KOPT-K1 (cell line): ENCODE results near the gene BCORL1.
A peak's percentile ranks its signal among the peaks of the same experiment; 100 is the strongest.

ENCODE experiments used
- H3K27ac ChIP-seq: fragments of 200-600 bp; sonication (generic); 2 replicates; pipeline ENCODE4 v1.5.1; 2016; ENCODE audit warnings: antibody characterized with exemption, mild to moderate bottlenecking, low read depth, low read length; ENCODE audit not compliant: poor library complexity, severe bottlenecking
- H3K36me3 ChIP-seq: fragments of 200-600 bp; sonication (generic); 2 replicates; pipeline ENCODE4 v1.5.1; 2017; ENCODE audit warnings: antibody characterized with exemption, mild to moderate bottlenecking, low read length, moderate library complexity; ENCODE audit not compliant: insufficient read depth
- H3K9me3 ChIP-seq: fragments of 200-600 bp; sonication (generic); 2 replicates; pipeline ENCODE4 v1.5.1; 2017; ENCODE audit warnings: antibody characterized with exemption, low read length, mild to moderate bottlenecking; ENCODE audit not compliant: insufficient read depth, poor library complexity, severe bottlenecking

Gene BCORL1

GRCh38 chrX:130081421-130082045 lies 99.1 kb downstream of the BCORL1 start:
- Histone ChIP-seq H3K27ac (peak overlapping the region; percentile 88), H3K36me3 (no peaks in the 10 kb centered on the region; the same call in 1 of the 2 replicates), H3K9me3 (no peaks in the 10 kb centered on the region)

- H3K36me3 ChIP-seq, result no peaks in the 10 kb centered on the region; the same call in 1 of the 2 replicates
- H3K9me3 ChIP-seq, result no peaks in the 10 kb centered on the region
- peak overlapping the region; percentile 88 for H3K27ac ChIP-seq
Observed at GRCh38 chrX:130082244-130083106, 100.0 kb downstream of the BCORL1 start.

DNA sequence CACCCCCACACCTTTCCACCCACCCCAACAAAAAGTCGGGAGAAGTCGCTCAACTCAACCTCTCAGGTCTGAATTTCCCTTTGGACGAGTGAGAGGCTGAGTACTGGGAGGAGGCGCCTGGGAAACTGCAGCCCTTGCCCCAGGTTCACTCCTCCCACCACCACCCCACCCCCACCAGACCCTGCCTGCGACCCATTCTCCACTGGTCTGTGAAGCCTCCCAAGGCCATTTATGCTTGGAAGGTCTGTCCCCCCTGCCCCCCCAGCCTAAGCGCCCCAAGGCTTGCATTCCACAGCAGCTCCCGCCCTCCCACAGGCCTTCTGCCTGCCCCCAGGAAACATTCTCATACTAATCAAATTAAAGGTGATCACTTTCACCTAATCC lies 100.7 kb downstream of the BCORL1 start:
- Histone ChIP-seq H3K36me3 (no peaks in the 10 kb centered on the region), H3K9me3 (no peaks in the 10 kb centered on the region), H3K27ac (peak overlapping the region; percentile 88)

DNA sequence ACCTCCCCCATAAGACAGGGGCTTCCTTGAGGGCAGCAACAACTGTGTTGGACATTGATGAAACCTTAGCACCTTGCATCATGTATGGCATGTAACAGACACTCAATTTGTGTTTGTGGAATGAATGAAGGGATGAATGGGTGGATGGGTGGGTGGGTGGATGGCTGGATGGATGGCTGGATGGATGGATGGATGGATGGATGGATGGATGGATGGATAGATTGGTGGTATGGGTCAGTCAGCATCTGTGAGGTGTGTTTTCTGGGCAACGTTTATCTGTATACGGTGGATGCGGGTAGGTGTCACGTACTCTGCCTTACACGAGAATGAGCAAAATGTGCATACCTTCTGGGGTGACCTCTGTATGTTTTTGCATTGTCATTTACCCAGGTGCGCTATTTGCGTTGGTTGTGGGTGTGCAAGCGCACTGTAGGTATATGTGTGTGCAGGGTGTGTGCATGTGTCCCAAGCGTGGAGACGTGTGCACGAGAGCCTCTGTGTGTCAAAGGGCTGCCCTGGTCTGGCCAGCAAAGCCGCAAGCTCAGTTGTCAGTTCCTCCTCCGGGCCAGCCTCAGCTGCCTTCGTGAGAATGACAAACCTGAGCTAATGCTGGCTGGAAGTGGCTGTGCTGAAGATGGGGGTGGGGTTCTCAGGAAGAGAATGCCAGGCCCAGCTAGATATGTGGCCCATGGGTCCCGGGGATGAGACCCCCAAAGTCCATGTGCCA lies 101.4 kb downstream of the BCORL1 start:
- no peaks in the 10 kb centered on the region for H3K36me3 ChIP-seq
- H3K9me3 ChIP-seq, result no peaks in the 10 kb centered on the region
- H3K27ac ChIP-seq, result peak overlapping the region; percentile 88

DNA sequence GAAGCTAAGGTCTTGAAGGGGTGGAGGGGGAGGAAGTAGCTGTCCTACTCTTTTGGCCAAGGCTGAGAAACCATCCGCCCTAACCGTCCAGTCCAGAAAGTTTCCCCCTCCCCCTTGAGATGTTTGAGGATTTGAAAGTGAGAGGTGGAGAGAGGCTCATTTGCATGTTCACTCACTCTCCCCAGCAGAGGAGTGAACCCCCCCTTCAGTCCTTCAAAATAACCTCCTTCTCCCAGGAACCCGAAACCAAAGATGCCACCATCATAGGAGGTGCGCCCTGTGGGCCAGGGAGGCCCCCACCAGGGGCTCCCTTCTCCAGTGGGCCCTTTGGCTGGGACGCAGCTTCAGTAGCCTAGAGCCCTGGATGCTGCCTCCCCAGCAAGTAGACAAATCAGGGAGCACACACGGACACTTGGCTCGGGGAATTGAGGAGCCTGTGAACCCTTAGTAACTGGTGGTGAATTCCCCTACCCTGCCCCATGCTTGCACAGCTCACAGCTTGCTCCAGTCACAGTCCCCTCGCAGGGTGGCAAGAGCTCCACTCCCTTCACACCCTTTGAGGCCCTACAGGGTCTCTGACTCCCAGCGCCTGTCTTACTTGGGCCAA lies 102.3 kb downstream of the BCORL1 start:
- no peaks in the 10 kb centered on the region for H3K36me3 ChIP-seq
- peak overlapping the region; percentile 88 for H3K27ac ChIP-seq
- H3K9me3 ChIP-seq, result no peaks in the 10 kb centered on the region

DNA sequence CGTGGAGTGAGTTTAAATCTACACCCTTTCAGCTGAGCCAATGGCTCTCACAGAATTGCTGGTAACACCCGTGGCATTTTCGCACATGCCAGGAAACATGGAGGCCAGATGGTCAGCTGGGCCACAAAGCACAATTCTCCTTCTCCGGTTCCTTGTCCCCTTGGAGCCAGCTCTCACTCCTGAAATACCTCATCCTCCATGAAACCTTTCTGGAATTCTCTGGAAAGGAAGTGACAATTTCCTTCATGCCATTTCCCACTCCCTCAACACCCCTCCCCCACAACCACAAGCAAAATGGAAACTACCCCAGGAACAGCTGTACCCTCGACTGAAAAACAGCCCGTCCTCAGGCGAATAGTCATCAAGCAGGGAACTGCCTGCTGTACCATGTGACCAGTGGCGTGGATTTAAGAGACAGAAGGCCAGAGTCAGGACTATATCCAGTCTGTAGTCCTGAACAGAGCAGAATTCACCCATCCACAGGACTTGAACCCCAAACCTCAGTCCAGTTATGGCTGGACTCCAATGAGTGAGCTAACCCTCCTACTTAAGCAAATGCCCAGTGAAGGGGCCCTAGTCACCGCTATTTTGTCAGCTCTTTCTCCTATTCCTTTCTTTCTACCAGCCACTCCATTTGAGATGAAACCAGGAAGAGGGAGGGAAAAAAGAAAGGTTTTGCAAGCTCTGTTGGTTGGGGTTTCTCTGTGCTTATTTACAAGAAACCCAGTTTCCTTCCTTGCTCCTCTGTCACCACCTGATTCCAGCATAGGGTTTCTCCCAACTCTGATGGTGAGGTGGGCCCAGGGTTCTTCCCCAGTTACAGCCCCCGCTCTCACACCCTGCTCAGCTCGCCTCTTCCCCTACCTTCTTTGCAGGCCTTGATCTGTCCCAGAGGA lies 103.4 kb downstream of the BCORL1 start:
- Histone ChIP-seq H3K9me3 (no peaks in the 10 kb centered on the region), H3K27ac (peak overlapping the region; percentile 88), H3K36me3 (no peaks in the 10 kb centered on the region)

DNA sequence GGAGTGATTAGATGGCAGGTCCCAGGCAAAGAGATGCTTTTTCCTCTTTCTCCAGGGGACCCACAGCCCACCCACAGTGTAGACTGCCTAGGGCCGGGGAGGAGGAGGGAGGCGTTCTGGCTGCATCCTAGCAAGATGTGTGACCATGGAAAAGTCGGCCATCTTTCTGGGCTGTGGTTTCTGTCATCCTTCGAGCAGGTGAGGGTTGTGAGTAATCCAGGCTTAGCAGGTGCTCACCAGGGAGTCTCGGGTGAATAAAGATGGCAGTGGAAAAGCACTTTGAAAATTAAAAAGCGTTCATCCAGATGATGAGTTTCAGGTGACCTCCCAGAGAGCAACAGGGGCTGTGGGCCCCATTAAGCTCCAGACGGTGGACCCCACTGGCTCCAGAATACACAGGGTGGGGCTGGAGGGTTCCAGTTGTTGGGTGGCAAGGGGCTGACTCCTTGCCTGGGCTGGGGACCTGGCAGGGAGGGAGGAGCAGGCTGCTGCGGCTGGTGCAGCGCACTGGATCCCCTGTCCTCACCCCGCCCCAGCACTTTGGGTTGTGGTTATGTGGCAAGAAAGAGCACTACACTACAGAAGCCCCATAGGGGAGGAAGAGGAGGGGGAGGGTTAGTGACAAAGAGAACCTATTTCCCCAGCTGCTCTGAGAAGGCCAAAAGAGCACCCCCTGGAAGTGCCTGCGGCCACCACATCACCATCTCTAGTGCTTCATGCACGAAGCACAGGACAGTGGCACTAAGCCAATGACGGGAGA lies 104.2 kb downstream of the BCORL1 start:
- H3K27ac ChIP-seq, result peak overlapping the region; percentile 88

DNA sequence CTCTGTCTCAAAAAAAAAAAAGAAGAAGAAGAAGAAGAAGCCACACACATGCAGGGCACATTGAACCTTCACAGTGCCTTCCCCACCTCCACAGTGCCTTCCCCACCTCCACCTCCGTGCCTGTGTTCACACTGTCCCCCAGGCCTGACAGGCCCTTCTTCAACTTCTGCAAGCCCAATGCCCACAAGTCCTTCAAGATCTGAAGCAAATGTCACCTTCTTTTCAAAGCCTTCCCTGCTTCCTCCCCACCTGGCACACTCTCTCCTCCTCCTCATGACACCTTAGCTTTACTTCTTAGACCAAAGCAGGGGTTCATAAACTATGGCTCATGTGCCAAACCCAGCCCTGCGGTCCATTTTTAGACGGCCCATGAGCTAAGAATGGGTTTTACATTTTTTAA lies 107.9 kb downstream of the BCORL1 start:
- Histone ChIP-seq H3K36me3 (no peaks in the 10 kb centered on the region), H3K9me3 (no peaks in the 10 kb centered on the region), H3K27ac (peak overlapping the region; percentile 46)

More for the DNA sequence above, 104.2 kb downstream of the BCORL1 start:
- no peaks in the 10 kb centered on the region for H3K9me3 ChIP-seq
- H3K36me3 ChIP-seq, result no peaks in the 10 kb centered on the region

DNA sequence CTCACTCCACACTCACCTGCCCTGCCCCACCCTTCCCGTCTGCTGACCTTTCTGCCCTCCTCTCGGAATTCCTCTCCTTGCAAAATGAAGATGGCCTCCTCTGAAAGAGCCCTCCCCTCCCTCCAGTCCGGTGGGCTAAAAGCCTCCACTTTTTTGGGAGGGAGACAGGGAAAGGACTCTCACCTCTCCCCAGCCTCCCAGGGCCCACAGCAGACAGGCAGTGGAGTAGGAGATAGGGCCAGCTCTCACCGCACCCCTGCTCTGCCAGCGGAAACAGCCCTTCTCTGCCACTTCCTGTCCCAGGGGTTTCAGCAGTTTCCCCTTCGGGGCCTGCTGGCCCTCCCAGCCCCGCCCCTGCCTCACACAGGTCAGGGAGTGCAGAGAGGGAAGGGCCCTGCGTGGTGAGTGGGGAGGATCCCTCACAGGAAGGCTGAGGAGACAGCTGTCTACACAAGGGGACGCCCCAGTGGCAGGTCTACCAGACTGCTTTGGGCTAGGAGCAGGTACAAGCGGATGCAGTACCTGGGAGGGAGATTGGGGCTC lies 109.6 kb downstream of the BCORL1 start:
- Histone ChIP-seq H3K36me3 (no peaks in the 10 kb centered on the region), H3K9me3 (no peaks in the 10 kb centered on the region), H3K27ac (peak overlapping the region; percentile 98)

DNA sequence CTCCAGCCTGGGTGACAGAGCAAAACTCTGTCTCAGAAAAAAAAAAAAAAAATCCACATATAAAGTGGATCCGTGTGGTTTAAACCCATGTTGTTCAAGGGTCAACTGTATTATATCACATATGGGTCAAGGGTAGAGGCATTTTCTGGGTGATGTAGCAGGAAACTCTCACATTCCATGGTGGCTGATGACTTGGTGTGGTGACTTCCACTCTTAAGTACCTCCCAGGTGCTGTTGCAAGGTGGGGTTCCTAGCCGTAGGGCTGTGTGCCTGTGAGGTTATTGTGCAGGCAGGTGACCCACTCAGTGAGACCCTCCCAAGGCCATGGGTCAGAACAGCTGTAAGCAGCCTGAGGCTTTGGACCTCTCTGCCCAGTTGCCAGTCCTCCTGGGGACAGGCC lies 110.8 kb downstream of the BCORL1 start:
- H3K9me3 ChIP-seq, result no peaks in the 10 kb centered on the region
- H3K27ac ChIP-seq, result no peak overlapping the region

GRCh38 chrX:130094696-130095095 lies 112.3 kb downstream of the BCORL1 start:
- H3K27ac ChIP-seq, result peak overlapping the region; percentile 38
- H3K36me3 ChIP-seq, result no peaks in the 10 kb centered on the region
- H3K9me3 ChIP-seq, result no peaks in the 10 kb centered on the region

More for the DNA sequence above, 110.8 kb downstream of the BCORL1 start:
- no peaks in the 10 kb centered on the region for H3K36me3 ChIP-seq

DNA sequence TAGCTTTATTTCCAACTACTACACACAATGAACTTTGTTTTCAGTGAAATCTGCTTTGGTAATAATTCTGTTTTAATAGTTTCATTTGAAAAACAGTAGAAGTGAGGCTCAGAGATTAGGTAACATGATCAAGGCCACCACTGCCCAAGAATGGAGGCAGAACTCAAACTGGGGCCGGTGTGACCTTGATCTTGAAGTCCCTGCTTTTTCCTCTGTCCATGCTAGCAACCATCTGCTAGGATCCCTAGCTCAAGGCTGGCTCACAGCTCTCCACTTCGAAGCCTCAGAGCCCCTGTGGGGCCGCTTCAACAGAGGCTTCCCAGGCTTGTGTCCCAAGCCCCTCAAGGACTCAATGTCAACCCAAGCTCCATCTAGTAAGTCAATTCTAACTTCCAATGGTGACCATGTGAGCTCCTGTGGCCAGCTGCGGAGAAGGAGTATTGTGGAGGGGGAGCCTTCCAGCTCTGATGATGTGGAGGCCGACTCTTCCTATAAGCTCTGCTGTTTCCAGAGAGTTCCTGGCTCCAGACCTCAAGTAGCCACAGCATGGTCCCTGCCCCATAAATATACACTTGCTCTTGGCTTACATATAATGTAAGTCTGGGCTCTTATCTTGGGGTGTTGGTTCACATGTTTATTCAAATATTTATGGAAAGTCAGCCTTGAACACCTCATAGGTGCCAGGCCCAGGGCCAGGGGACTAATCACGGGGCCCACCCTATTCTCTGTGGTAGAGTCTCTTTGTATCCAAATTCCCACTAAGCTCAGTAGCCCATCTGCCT lies 113.0 kb downstream of the BCORL1 start:
- Histone ChIP-seq H3K27ac (peak overlapping the region; percentile 38), H3K9me3 (no peaks in the 10 kb centered on the region), H3K36me3 (no peaks in the 10 kb centered on the region)
